Measurements from ENCODE around the gene FYN. TPM values are rescaled to one million over a fixed set of nuclear protein-coding genes. Genes with fewer than 3 reads are reported as not detected.

The FYN gene
- total RNA-seq, 1 donor, result 91.9 TPM

DNA sequence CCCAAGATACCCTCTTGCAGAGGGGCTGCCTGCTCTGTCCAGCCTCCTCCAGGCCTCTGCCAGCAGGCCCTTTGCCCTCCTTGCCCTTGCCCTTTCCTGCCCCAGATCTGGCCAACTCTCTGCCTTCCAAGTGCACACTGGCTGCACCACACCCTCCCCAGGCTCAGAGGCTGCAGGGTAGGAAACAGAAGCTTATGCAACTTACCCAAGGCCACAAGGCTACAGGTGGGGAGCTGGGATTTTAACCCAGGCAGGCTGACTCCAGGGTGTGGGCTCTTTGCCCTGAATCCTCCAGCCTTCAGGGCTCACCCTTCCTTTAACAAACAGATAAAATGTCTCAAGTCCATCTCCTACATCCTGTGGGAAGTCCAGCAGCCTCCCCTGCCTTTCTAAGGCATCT is 253.1 kb downstream of the FYN start:
- H3K4me3 ChIP-seq (ENCODE audit: low read depth, low read length), result no peak overlapping the region
- TF ChIP-seq, protein P1, sequence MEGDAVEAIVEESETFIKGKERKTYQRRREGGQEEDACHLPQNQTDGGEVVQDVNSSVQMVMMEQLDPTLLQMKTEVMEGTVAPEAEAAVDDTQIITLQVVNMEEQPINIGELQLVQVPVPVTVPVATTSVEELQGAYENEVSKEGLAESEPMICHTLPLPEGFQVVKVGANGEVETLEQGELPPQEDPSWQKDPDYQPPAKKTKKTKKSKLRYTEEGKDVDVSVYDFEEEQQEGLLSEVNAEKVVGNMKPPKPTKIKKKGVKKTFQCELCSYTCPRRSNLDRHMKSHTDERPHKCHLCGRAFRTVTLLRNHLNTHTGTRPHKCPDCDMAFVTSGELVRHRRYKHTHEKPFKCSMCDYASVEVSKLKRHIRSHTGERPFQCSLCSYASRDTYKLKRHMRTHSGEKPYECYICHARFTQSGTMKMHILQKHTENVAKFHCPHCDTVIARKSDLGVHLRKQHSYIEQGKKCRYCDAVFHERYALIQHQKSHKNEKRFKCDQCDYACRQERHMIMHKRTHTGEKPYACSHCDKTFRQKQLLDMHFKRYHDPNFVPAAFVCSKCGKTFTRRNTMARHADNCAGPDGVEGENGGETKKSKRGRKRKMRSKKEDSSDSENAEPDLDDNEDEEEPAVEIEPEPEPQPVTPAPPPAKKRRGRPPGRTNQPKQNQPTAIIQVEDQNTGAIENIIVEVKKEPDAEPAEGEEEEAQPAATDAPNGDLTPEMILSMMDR (IDR thresholded peaks at IDR 0.05; ENCODE audit: insufficient read depth, low read length), result no peak
- DNase-seq (ENCODE audit: low read depth), result no peak

DNA sequence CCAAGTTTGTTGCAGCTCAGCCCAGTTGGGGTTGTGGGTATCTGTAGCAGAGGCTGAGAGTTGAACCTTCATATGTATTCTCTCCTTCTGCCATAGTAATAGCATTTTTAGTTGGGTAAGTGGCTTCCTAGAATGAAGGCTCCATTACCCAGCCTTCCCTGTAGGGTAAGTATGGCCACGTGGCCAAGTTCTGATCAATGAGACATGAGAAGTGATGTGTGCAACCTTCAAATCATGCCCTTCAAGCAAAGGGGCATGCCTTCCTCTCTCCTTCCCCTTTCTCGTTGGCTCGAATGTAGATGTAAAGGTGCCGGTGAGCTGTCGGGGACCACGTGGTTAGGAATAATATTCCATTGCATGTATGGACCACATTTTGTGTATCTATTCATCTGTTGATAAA is 254.8 kb downstream of the FYN start:
- no peak for DNase-seq (ENCODE audit: low read depth)
- TF ChIP-seq, protein P1 (IDR thresholded peaks at IDR 0.05; ENCODE audit: insufficient read depth, low read length), result no peak
- no peak overlapping the region for H3K4me3 ChIP-seq (ENCODE audit: low read depth, low read length)

DNA sequence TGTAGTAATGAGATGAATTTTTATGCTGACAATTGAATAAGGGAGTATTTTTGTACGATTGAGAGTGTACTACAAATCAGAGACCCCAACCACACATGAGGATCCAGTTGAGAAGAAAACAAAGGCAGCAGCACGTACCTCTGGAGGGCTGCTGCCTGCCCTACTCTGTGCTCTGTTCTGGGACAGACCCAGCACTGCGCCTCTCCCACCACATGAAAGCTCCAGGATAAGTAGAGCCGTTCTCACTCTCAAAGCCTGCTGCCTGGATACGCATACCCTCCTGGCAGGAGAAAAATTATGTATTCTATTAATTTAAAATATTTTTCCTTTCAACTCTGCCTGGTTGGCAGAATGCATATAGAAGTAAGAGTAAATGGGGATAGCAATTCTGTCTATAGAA is 256.1 kb downstream of the FYN start:
- TF ChIP-seq, protein P1 (IDR thresholded peaks at IDR 0.05; ENCODE audit: insufficient read depth, low read length), result no peak
- DNase-seq (ENCODE audit: low read depth), result no peak
- H3K4me3 ChIP-seq (ENCODE audit: low read depth, low read length), result no peak overlapping the region

DNA sequence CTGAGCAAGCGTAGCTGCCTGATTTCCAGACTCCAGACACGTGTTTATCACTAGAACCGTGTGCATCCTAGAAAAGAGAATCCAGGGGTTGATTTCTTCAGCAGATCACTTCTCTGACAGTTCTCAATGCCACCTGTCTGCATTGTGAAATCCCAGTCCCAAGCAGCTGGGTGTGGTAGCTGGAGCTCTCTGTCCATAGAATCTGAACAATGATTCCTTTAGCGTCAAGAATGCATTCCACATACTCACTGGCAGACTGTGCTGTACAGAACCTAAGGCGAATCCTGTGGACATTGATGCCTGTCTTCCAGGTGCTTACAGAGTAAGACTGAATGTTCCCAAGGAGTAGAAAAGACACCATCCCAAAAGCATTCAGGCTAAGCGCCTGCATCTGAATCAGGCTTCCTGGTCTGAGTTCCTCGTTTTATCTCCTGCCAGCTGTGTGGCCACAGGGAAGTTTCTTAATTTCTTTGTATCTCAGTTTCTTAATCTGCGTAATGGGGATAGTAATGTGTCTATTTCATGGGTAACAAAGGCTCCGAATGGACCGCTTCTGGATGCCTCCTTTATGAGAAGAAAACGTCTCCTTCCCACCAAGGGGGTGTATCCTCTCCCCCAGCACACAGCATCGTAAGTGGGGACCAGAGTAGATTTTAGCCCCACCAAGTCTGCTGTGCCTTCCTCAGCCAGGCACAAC is 257.2 kb downstream of the FYN start:
- DNase-seq (ENCODE audit: low read depth), result no peak
- H3K4me3 ChIP-seq (ENCODE audit: low read depth, low read length), result no peak overlapping the region
- TF ChIP-seq, protein P1 (IDR thresholded peaks at IDR 0.05; ENCODE audit: insufficient read depth, low read length), result no peak

DNA sequence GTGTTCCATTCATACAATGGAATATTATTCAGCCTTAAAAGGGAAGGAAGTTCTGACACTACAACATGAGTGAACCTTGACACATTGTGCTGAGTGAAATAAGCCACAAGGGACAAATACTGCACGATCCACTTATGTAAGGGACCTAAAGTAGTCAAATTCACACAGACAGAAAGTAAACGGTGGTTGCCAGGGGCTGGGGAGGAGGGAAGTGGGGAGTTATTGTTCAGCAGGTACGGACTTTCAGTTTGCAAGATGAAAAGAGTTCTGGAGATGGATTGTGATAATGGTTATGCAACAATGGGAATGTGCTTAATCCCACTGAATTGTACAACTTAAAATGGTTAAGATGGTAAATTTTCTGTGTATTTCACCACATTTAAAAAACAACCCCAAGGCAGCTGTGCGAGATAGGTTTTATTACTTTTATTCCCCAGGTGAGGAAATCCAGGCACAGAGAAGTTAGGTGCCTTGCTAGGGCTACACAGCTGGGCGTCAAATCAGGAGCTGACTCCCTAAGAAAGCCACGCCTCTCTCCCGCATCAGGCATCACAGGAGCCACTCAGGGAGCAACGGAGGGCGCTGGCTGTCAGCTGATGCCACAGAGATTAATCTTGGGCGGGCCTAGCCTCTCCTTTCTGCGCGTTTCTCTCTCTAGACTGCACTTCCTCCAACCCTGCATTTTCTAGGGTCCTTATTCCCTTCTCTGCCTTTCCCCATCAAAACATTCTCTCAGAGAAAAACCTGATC is 258.2 kb downstream of the FYN start:
- no peak for DNase-seq (ENCODE audit: low read depth)
- no peak overlapping the region for H3K4me3 ChIP-seq (ENCODE audit: low read depth, low read length)
- TF ChIP-seq, protein P1 (IDR thresholded peaks at IDR 0.05; ENCODE audit: insufficient read depth, low read length), result no peak

DNA sequence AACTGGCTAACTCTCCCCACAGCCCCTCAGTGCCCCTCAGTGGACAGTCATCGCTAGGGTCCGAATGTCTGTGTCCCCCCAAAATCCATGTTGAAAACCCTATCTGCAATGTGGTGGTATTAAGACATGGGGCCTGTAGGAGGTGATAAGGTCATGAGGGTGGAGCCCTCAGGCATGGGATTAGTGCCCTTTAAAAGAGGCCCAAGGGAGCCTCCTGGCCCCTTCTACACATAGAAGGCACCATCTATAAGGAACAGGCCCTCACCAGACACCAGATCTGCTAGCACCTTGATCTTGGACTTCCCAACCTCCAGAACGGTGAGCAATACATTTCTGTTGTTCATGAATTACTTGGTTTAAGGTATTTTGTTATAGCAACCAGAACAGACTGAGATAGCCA is 260.9 kb downstream of the FYN start:
- no peak for DNase-seq (ENCODE audit: low read depth)
- H3K4me3 ChIP-seq (ENCODE audit: low read depth, low read length), result no peak overlapping the region
- TF ChIP-seq, protein P1 (IDR thresholded peaks at IDR 0.05; ENCODE audit: insufficient read depth, low read length), result no peak

All from fibroblast of the aortic adventitia (primary cell).